Fibroblast of pulmonary artery (primary cell): ENCODE data around the gene NAA30.

Experiments used
- DNase-seq: peaks from one replicate; pipeline ENCODE4 v3.0.0-alpha.2; 2010; ENCODE audit warnings: low read depth
- H3K4me3 ChIP-seq: replicated peaks from 2 replicates; pipeline ENCODE4 v1.5.1; 2011; ENCODE audit warnings: low read depth, mild to moderate bottlenecking, control low read depth, low read length, moderate library complexity
- TF ChIP-seq, protein P1 (sequence below): IDR thresholded peaks from 2 replicates; pipeline ENCODE4 v1.5.1; 2011; ENCODE audit warnings: mild to moderate bottlenecking, control low read depth, low read length, inconsistent platforms; ENCODE audit errors: missing control alignments

NAA30 gene

DNA sequence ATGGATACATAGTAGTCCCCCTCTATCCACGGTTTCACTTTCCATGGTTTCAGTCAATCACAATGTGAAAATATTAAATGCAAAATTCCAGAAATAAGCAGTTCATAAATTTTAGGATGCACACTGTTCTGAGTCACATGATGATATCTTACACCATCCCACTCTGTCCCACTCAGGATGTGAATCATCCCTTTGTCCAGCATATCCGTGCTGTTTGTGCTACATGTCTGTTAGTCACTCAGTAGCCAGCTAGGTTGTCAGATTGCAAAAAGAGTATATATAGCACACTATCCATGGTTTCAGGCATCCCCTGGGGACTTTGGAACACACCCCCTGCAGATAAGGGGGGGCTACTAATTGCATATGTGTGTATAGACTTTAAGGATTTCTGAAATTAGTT is 8.1 kb upstream of the NAA30 start:
- DNase-seq: peak; percentile 91
- TF ChIP-seq, protein P1, sequence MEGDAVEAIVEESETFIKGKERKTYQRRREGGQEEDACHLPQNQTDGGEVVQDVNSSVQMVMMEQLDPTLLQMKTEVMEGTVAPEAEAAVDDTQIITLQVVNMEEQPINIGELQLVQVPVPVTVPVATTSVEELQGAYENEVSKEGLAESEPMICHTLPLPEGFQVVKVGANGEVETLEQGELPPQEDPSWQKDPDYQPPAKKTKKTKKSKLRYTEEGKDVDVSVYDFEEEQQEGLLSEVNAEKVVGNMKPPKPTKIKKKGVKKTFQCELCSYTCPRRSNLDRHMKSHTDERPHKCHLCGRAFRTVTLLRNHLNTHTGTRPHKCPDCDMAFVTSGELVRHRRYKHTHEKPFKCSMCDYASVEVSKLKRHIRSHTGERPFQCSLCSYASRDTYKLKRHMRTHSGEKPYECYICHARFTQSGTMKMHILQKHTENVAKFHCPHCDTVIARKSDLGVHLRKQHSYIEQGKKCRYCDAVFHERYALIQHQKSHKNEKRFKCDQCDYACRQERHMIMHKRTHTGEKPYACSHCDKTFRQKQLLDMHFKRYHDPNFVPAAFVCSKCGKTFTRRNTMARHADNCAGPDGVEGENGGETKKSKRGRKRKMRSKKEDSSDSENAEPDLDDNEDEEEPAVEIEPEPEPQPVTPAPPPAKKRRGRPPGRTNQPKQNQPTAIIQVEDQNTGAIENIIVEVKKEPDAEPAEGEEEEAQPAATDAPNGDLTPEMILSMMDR: no peak
- no peak overlapping the region for H3K4me3 ChIP-seq

DNA sequence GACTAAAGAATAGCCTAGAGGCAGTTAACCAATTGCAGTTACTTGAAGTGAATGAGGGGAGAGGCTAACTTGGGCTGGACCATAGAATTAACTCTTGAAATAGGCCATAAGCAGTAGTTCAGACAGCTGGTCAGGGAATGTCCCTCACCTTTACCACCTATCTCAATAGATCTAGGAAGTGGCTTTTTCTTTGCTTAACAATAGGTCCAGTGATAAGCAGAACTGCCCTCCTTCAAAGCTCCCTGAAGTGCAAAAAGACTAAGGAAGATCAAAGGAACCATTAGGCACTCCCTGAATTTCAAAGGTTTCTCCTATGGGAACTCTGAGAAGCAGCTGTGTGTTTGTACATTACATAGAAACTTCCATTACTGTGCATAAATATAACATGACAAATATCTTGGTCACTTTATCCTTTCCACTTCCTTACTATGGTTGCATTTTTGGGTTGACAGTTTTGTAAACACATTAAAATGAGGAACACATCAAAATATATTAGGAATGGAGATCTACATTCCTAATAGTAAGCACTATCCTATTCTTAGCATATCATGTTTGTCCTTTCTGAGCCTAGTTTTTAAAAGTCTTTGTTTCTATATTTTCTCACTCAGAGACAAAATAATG is 7.2 kb upstream of the NAA30 start:
- no peak for DNase-seq
- TF ChIP-seq, protein P1: no peak

DNA sequence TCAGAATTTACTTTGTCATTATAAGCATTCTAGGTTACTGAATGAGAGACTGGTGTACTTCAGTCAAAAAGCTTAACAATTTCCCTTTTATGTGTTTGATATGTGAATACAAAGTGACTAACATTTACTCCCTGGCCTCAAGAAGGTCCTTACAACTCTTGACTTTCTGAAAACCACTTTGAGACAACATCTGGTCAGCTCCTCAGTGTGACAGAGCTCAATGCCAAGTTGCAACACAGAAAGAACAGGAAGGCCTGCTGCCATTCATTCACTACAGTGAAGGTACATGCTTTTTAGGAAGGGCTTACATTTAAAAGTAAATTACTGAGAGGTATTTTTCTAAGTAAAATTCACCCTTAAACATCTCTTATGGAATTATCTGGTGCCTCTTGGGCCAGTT is 2.3 kb upstream of the NAA30 start:
- TF ChIP-seq, protein P1: no peak
- no peak for DNase-seq

More for the DNA sequence above, 7.2 kb upstream of the NAA30 start:
- H3K4me3 ChIP-seq: no peak overlapping the region

DNA sequence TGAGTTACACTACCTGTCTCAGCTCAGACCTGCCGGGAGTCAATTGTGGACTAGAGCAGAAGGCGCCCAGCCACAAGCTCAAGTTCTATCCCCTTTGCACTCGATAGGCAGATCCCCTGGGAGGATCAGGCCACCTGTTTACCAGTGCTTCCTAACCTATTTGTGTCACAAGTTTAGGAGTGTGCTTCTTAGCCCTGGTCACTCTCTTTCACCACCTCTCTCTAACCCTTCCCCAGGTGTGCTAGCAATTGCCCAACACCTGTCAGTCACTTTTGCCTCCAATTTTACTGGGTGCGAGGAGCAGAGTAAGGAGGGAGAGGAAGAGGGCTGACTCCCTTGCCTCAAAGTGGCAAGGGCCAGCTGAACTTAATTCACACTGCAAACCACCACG is 745 bp upstream of the NAA30 start:
- TF ChIP-seq, protein P1: no peak
- peak overlapping the region; percentile 60 for H3K4me3 ChIP-seq
- DNase-seq: no peak

More for the DNA sequence above, 2.3 kb upstream of the NAA30 start:
- H3K4me3 ChIP-seq: no peak overlapping the region

DNA sequence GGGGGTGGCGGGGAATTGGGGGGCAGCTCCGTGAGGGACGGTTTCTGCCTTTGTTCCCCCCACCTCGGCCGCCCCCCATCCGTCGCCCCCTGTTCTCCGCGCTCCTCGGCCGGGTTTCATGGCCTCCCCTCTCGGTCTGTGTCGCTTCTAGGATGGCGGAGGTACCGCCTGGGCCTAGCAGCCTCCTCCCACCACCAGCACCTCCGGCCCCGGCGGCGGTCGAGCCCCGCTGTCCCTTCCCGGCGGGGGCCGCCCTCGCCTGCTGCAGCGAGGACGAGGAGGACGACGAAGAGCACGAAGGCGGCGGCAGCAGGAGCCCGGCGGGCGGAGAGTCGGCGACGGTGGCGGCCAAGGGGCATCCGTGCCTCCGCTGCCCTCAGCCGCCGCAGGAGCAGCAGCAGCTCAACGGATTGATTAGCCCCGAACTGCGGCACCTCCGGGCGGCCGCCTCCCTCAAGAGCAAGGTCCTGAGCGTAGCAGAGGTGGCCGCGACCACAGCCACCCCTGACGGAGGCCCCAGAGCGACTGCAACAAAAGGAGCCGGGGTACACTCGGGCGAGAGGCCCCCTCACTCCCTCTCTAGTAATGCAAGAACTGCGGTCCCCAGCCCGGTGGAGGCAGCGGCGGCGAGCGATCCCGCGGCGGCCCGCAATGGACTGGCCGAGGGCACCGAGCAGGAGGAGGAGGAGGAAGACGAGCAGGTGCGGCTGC is 575 bp downstream of the NAA30 start:
- peak overlapping the region; percentile 60 for H3K4me3 ChIP-seq
- no peak for DNase-seq
- TF ChIP-seq, protein P1: no peak

DNA sequence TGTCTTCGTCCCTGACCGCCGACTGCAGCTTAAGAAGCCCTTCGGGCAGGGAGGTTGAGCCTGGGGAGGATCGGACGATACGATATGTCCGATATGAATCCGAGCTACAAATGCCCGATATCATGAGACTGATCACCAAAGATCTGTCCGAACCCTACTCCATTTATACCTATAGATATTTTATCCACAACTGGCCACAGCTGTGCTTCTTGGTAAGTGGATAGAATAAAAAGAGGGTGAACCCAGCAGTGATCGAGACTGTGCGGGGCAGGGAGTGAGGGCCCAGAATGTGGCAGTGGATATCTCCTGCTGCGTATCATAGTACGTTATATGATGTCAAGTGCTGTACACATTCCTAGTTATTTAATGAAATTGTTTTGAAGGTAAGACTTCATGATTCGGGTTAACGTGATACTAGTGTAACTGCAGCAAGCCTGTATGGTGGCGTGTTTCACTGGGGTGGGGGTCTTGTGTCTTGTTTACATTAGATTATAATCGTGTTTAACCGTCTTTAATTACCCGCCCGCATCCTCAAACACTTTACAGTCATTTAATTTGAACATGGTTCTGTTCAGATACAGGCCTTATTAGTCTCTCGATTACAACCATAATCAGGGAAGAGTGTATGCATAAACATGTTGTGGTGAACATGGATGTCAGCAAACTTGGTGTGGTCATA is 1.3 kb downstream of the NAA30 start:
- TF ChIP-seq, protein P1: no peak
- no peak for DNase-seq

More for the DNA sequence above, 1.3 kb downstream of the NAA30 start:
- peak overlapping the region; percentile 60 for H3K4me3 ChIP-seq
